HCT116 (cell line): ENCODE data around the gene ATXN1L. TPM values are rescaled to one million over a fixed set of nuclear protein-coding genes. Genes with fewer than 3 reads are reported as not detected.

ENCODE experiments used
- ATAC-seq: fragments of 200-7000 bp; cut with Tn5 transposase; 2 replicates; pipeline ENCODE4 v1.9.1; 2020; ENCODE audit warnings: mild to moderate bottlenecking, moderate library complexity
- BruUV-seq: library from RNA; stranded (reverse); fragments of 400-500 nt; replicated peaks from 2 replicates; lab custom pipeline; 2021; lab: Mats Ljungman, UMichigan
- CTCF ChIA-PET: fragments of 300-600 bp; sonication (Branson Sonifier 250); formaldehyde crosslinking; loops from one replicate; lab custom pipeline; 2021; ENCODE audit warnings: antibody characterized with exemption; lab: Charles Lee
- POLR2A ChIA-PET: fragments of 300-600, 350-600 bp; sonication (Branson Sonifier 250); formaldehyde crosslinking; loops from one replicate; lab custom pipeline; 2021; ENCODE audit warnings: antibody characterized with exemption; lab: Charles Lee
- RAD21 ChIA-PET, 2 experiments: fragments of 300-600 bp; sonication (Branson Sonifier 250); formaldehyde crosslinking; loops; one replicate each; lab custom pipeline; 2023; ENCODE audit warnings: low total read pairs in 2 of 2; ENCODE audit not compliant: uncharacterized antibody in 2 of 2, unreplicated experiment in 2 of 2, low non-redundant PET in 1 of 2; lab: Charles Lee
- DNase-seq: peaks from one replicate; pipeline ENCODE4 v3.0.0-alpha.2; 2010; ENCODE audit warnings: low read depth, low spot score
- H2AFZ ChIP-seq: fragments of 200-600 bp; shearing (Covaris generic), sonication (generic); 2 replicates; pipeline ENCODE4 v1.6.1; 2017; ENCODE audit warnings: low read depth, mixed run types, mixed read lengths, antibody characterized with exemption, low read length; ENCODE audit not compliant: poor library complexity, severe bottlenecking
- H3K27ac ChIP-seq: 2 replicates; pipeline ENCODE4 v1.5.1; 2012; ENCODE audit warnings: low read depth, low read length
- H3K27me3 ChIP-seq: fragments of 200-600 bp; sonication (generic); 2 replicates; pipeline ENCODE4 v1.6.1; 2016; ENCODE audit warnings: mixed run types, low read length, mixed read lengths; ENCODE audit not compliant: insufficient read depth
- H3K36me3 ChIP-seq, 2 experiments: fragments of 200-500 bp in 1 of 2; fragments of 200-600 bp in 1 of 2; sonication (Bioruptor generic) in 1 of 2; sonication (generic) in 1 of 2; 2 replicates each; pipeline versions ENCODE4 v1.5.1 to v1.6.1; 2014 to 2016; ENCODE audit warnings: low read length in 2 of 2, inconsistent platforms in 1 of 2, mixed read lengths in 1 of 2, mixed run types in 1 of 2; ENCODE audit not compliant: insufficient read depth in 2 of 2, control insufficient read depth in 1 of 2
- H3K4me1 ChIP-seq, 2 experiments: fragments of 200-600 bp in 1 of 2; sonication (generic) in 1 of 2; 2 replicates each; pipeline versions ENCODE4 v1.5.1 to v1.6.1; 2012 to 2017; ENCODE audit warnings: low read length in 2 of 2, inconsistent platforms in 1 of 2, mild to moderate bottlenecking in 1 of 2, mixed read lengths in 1 of 2, mixed run types in 1 of 2, moderate library complexity in 1 of 2; ENCODE audit not compliant: insufficient read depth in 2 of 2, control insufficient read depth in 1 of 2
- H3K4me2 ChIP-seq: fragments of 200-600 bp; sonication (generic); 2 replicates; pipeline ENCODE4 v1.6.1; 2017; ENCODE audit warnings: mixed run types, low read length, mixed read lengths
- H3K4me3 ChIP-seq, 2 experiments: fragments of 200-600 bp in 1 of 2; sonication (generic) in 1 of 2; replicated peaks in 1 of 2; 2 replicates each; pipeline ENCODE4 v1.5.1; 2011 to 2016; ENCODE audit warnings: low read length in 2 of 2, control low read depth in 1 of 2, low read depth in 1 of 2, mild to moderate bottlenecking in 1 of 2, mixed read lengths in 1 of 2, mixed run types in 1 of 2
- H3K79me2 ChIP-seq: fragments of 200-600 bp; sonication (generic); 2 replicates; pipeline ENCODE4 v1.6.1; 2017; ENCODE audit warnings: mild to moderate bottlenecking, mixed run types, low read length, moderate library complexity, mixed read lengths; ENCODE audit not compliant: insufficient read depth
- H3K9ac ChIP-seq: fragments of 200-600 bp; sonication (generic); 2 replicates; pipeline ENCODE4 v1.6.1; 2016; ENCODE audit warnings: low read length, mixed read lengths
- H3K9me2 ChIP-seq: fragments of 200-600 bp; sonication (generic), shearing (Covaris generic); 2 replicates; pipeline ENCODE4 v1.6.1; 2017; ENCODE audit warnings: mixed run types, mild to moderate bottlenecking, moderate library complexity; ENCODE audit not compliant: insufficient read depth
- H3K9me3 ChIP-seq, 2 experiments: fragments of 200-500 bp in 1 of 2; fragments of 200-600 bp in 1 of 2; sonication (Bioruptor generic) in 1 of 2; sonication (generic) in 1 of 2; 2 replicates each; pipeline ENCODE4 v1.6.1; 2014 to 2017; ENCODE audit warnings: low read length in 2 of 2, mixed read lengths in 2 of 2, inconsistent platforms in 1 of 2, low read depth in 1 of 2, mild to moderate bottlenecking in 1 of 2, mixed run types in 1 of 2, moderate library complexity in 1 of 2; ENCODE audit not compliant: control insufficient read depth in 1 of 2, insufficient read depth in 1 of 2
- H4K20me1 ChIP-seq: fragments of 200-600 bp; sonication (generic), shearing (Covaris generic); 2 replicates; pipeline ENCODE4 v1.6.1; 2017; ENCODE audit warnings: mixed run types, mild to moderate bottlenecking, moderate library complexity; ENCODE audit not compliant: insufficient read depth
- CBX3 ChIP-seq: IDR thresholded peaks from 2 replicates; pipeline ENCODE4 v1.6.1; 2012; ENCODE audit warnings: low read depth
- CEBPB ChIP-seq: IDR thresholded peaks from 2 replicates; pipeline ENCODE4 v1.6.1; 2012; ENCODE audit warnings: low read depth
- EGR1 ChIP-seq: IDR thresholded peaks from 2 replicates; pipeline ENCODE4 v1.6.1; 2012; ENCODE audit warnings: low read depth
- ELF1 ChIP-seq: IDR thresholded peaks from 2 replicates; pipeline ENCODE4 v1.6.1; 2012; ENCODE audit warnings: low read depth, borderline replicate concordance
- EZH2phosphoT487 ChIP-seq: fragments of 200-600 bp; IDR thresholded peaks from 2 replicates; pipeline ENCODE4 v1.6.1; 2018; ENCODE audit warnings: antibody characterized with exemption, borderline replicate concordance
- FOSL1 ChIP-seq: IDR thresholded peaks from 2 replicates; pipeline ENCODE4 v1.6.1; 2012; ENCODE audit warnings: low read depth
- MAX ChIP-seq: IDR thresholded peaks from 2 replicates; pipeline ENCODE4 v1.6.1; 2012
- POLR2A ChIP-seq: IDR thresholded peaks from 2 replicates; pipeline ENCODE4 v1.7.0; 2011; ENCODE audit warnings: borderline replicate concordance; ENCODE audit not compliant: insufficient read depth, insufficient read length; ENCODE audit errors: extremely low read depth
- RAD21 ChIP-seq: IDR thresholded peaks from 2 replicates; pipeline ENCODE4 v1.6.1; 2012; ENCODE audit warnings: low read depth, mild to moderate bottlenecking
- REST ChIP-seq: IDR thresholded peaks from 2 replicates; pipeline ENCODE4 v1.6.1; 2012; ENCODE audit warnings: low read depth
- SIN3A ChIP-seq: IDR thresholded peaks from 2 replicates; pipeline ENCODE4 v1.6.1; 2012; ENCODE audit warnings: low read depth
- SP1 ChIP-seq: IDR thresholded peaks from 2 replicates; pipeline ENCODE4 v1.6.1; 2012; ENCODE audit warnings: low read depth
- SRF ChIP-seq: IDR thresholded peaks from 2 replicates; pipeline ENCODE4 v1.6.1; 2012; ENCODE audit warnings: low read depth
- YY1 ChIP-seq: IDR thresholded peaks from 2 replicates; pipeline ENCODE4 v1.6.1; 2011; ENCODE audit warnings: low read length, low read depth, moderate library complexity, mild to moderate bottlenecking; ENCODE audit not compliant: insufficient replicate concordance; ENCODE audit errors: extremely low read depth
- ZBTB33 ChIP-seq: IDR thresholded peaks from 2 replicates; pipeline ENCODE4 v1.6.1; 2011; ENCODE audit warnings: mild to moderate bottlenecking, low read length, moderate library complexity; ENCODE audit not compliant: insufficient replicate concordance; ENCODE audit errors: extremely low read depth
- ZFX ChIP-seq: fragments of 450-650 bp; IDR thresholded peaks from 2 replicates; pipeline ENCODE4 v1.6.1; 2017
- intact Hi-C: fragments of 100-400 bp; cut with micrococcal nuclease; formaldehyde crosslinking; loops from 2 replicates; pipeline ENCODE4 v1.10.0; 2022
- total RNA-seq: library from RNA; stranded (reverse); gene quantifications from one replicate; pipeline ENCODE4 v1.2.1, GENCODE V29; 2021; ENCODE audit not compliant: unreplicated experiment

Gene ATXN1L
- total RNA-seq, 1 experiment from 2014 or later: 20.5 TPM

GRCh38 chr16:71899171-71899570 is 53.4 kb downstream of the ATXN1L start:
- peaks cover 0 to 4% of the 10 kb centered on the region in 2 experiments; a peak in 1 of 4 replicates for H3K36me3 ChIP-seq
- ATAC-seq: no peak
- no peaks in the 10 kb centered on the region for H3K9me3 ChIP-seq
- H3K4me1 ChIP-seq: peaks cover 8 to 9% of the 10 kb centered on the region in 2 experiments; a peak in 2 of 4 replicates
- CTCF ChIA-PET: no interaction called here
- intact Hi-C loops: no loop called here
- TF ChIP-seq SRF (no peak), ZBTB33 (no peak), CEBPB (no peak)
- no peak for DNase-seq
- H3K27ac ChIP-seq: no peak overlapping the region
- no peaks in the 10 kb centered on the region for H3K27me3 ChIP-seq
- no TSS peak for BruUV-seq
- peaks cover 31% of the 10 kb centered on the region; the same call in 1 of the 2 replicates for H4K20me1 ChIP-seq
- no peak overlapping the region for H3K9ac ChIP-seq
- H3K4me2 ChIP-seq: no peak overlapping the region
- H3K4me3 ChIP-seq: no peak overlapping the region
- H3K79me2 ChIP-seq: peaks cover 89% of the 10 kb centered on the region
- POLR2A ChIA-PET: no interaction called here
- H2AFZ ChIP-seq: no peak overlapping the region
- no peaks in the 10 kb centered on the region for H3K9me2 ChIP-seq
- RAD21 ChIA-PET: no interaction called here

GRCh38 chr16:71902656-71903365 is 57.0 kb downstream of the ATXN1L start:
- no peak overlapping the region for H3K27ac ChIP-seq
- no peak overlapping the region for H2AFZ ChIP-seq
- H3K36me3 ChIP-seq: no peaks in the 10 kb centered on the region
- DNase-seq: no peak
- TF ChIP-seq ZFX (no peak), REST (no peak), CEBPB (no peak), EGR1 (no peak), RAD21 (no peak), MAX (no peak), EZH2phosphoT487 (no peak), ELF1 (no peak), POLR2A (no peak), SP1 (no peak), CBX3 (no peak), YY1 (no peak), SIN3A (no peak), FOSL1 (no peak)
- BruUV-seq: no TSS peak
- ATAC-seq: no peak
- RAD21 ChIA-PET: interaction anchor here in 1 of 2 experiments (0.6 kb wide), 1 partner anchor 56 kb away, joined by 4 read pairs; no protein-coding TSS in a partner anchor
- H4K20me1 ChIP-seq: peaks cover 50% of the 10 kb centered on the region
- no peaks in the 10 kb centered on the region for H3K4me1 ChIP-seq
- H3K9me3 ChIP-seq: no peaks in the 10 kb centered on the region
- no peak overlapping the region for H3K4me3 ChIP-seq
- H3K27me3 ChIP-seq: no peaks in the 10 kb centered on the region
- CTCF ChIA-PET: no interaction called here
- H3K9ac ChIP-seq: no peak overlapping the region
- H3K9me2 ChIP-seq: no peaks in the 10 kb centered on the region
- peaks cover 100% of the 10 kb centered on the region for H3K79me2 ChIP-seq
- intact Hi-C loops: no loop called here
- POLR2A ChIA-PET: interaction anchor here (0.8 to 1.2 kb wide), 2 partner anchors 11 to 12 kb away, joined by 3 to 4 read pairs; no protein-coding TSS in a partner anchor
- H3K4me2 ChIP-seq: no peak overlapping the region
